Panc1 (cell line): ENCODE results near the gene TPBG. TPM values are rescaled to one million over a fixed set of nuclear protein-coding genes. Genes with fewer than 3 reads are reported as not detected.

Experiments used
- ATAC-seq: fragments of 200-7000 bp; cut with Tn5 transposase; 2 replicates; pipeline ENCODE4 v1.9.1; 2020; ENCODE audit warnings: mild to moderate bottlenecking, moderate library complexity
- BruUV-seq: library from RNA; stranded (reverse); fragments of 400-500 nt; replicated peaks from 2 replicates; lab custom pipeline; 2021; lab: Mats Ljungman, UMichigan
- CTCF ChIA-PET: fragments of 300-600 bp; sonication (Branson Sonifier 250); formaldehyde crosslinking; loops from one replicate; lab custom pipeline; 2022; ENCODE audit warnings: antibody characterized with exemption; lab: Charles Lee
- POLR2A ChIA-PET: fragments of 300-600 bp; sonication (Branson Sonifier 250); formaldehyde crosslinking; loops from one replicate; lab custom pipeline; 2022; ENCODE audit warnings: antibody characterized with exemption; lab: Charles Lee
- DNase-seq: peaks from one replicate; pipeline ENCODE4 v3.0.0-alpha.2; 2010; ENCODE audit warnings: low read depth, low spot score
- H3K27ac ChIP-seq: 2 replicates; pipeline ENCODE4 v1.5.1; 2011; ENCODE audit warnings: mild to moderate bottlenecking, low read length, inconsistent platforms
- H3K27me3 ChIP-seq: fragments of 200-500 bp; sonication (Bioruptor generic); 2 replicates; pipeline ENCODE4 v1.6.0; 2014; ENCODE audit warnings: low read length, inconsistent platforms; ENCODE audit not compliant: control insufficient read depth, insufficient read depth
- H3K36me3 ChIP-seq: fragments of 200-500 bp; sonication (Bioruptor generic); 2 replicates; pipeline ENCODE4 v1.5.1; 2014; ENCODE audit warnings: inconsistent platforms, mild to moderate bottlenecking, low read length, moderate library complexity; ENCODE audit not compliant: control insufficient read depth, insufficient read depth
- H3K4me1 ChIP-seq: 2 replicates; pipeline ENCODE4 v1.5.1; 2011; ENCODE audit warnings: inconsistent platforms, mild to moderate bottlenecking, low read length, moderate library complexity; ENCODE audit not compliant: control insufficient read depth, insufficient read depth
- H3K4me3 ChIP-seq, 2 experiments: 2 replicates each; pipeline ENCODE4 v1.5.1; 2011 to 2012; ENCODE audit warnings: low read depth in 2 of 2, low read length in 2 of 2, mild to moderate bottlenecking in 2 of 2, inconsistent platforms in 1 of 2, moderate library complexity in 1 of 2
- H3K9me3 ChIP-seq: fragments of 200-500 bp; sonication (Bioruptor generic); 2 replicates; pipeline ENCODE4 v1.5.1; 2014; ENCODE audit warnings: low read depth, mild to moderate bottlenecking, inconsistent platforms, low read length, moderate library complexity; ENCODE audit not compliant: control insufficient read depth, insufficient read depth
- CTCF ChIP-seq: fragments of 450-650 bp; IDR thresholded peaks from 2 replicates; pipeline ENCODE4 v1.5.1; 2017; ENCODE audit warnings: mild to moderate bottlenecking
- POLR2AphosphoS5 ChIP-seq: IDR thresholded peaks from 2 replicates; pipeline ENCODE4 v1.6.1; 2012; ENCODE audit warnings: mild to moderate bottlenecking, low read depth, low read length, moderate library complexity
- REST ChIP-seq, 2 experiments: IDR thresholded peaks; 2 replicates each; pipeline ENCODE4 v1.6.1; 2011 to 2012; ENCODE audit warnings: low read depth in 2 of 2, control low read depth in 1 of 2, low read length in 1 of 2, mild to moderate bottlenecking in 1 of 2, moderate library complexity in 1 of 2; ENCODE audit not compliant: insufficient read depth in 1 of 2
- SIN3A ChIP-seq: IDR thresholded peaks from 2 replicates; pipeline ENCODE4 v1.6.1; 2012; ENCODE audit warnings: low read depth, mild to moderate bottlenecking, low read length, moderate library complexity, borderline replicate concordance; ENCODE audit not compliant: insufficient read depth
- TCF7L2 ChIP-seq: IDR thresholded peaks from 2 replicates; pipeline ENCODE4 v1.6.1; 2011; ENCODE audit warnings: mild to moderate bottlenecking, low read depth, low read length, inconsistent platforms
- in situ Hi-C: cut with HindIII; loops from 2 replicates; pipeline ENCODE4 v1.10.0; 2016; ENCODE audit warnings: low sequenced_read_pairs, low pct_unique_long_range_greater_than_20kb
- intact Hi-C: fragments of 100-400 bp; cut with micrococcal nuclease; formaldehyde crosslinking; loops from one replicate; pipeline ENCODE4 v1.10.0; 2022; ENCODE audit not compliant: unreplicated experiment
- total RNA-seq: library from RNA; stranded (reverse); gene quantifications from one replicate; pipeline ENCODE4 v1.2.1, GENCODE V29; 2021; ENCODE audit not compliant: unreplicated experiment

The TPBG gene
- total RNA-seq, 1 experiment from 2014 or later, result 84.1 TPM

- ChIA-PET CTCF (interaction anchor here (0.8 kb wide), 1 partner anchor 96 kb away, joined by 9 read pairs; no protein-coding TSS in a partner anchor), POLR2A (no interaction called here)
- H3K27me3 ChIP-seq, result no peaks in the 10 kb centered on the region
- H3K4me1 ChIP-seq, result peaks cover 19% of the 10 kb centered on the region
- no peak overlapping the region; the same call in 1 of the 2 replicates for H3K27ac ChIP-seq
- in situ Hi-C loops (no loop called here), intact Hi-C loops (loop anchor here (10.0 kb wide), 2 partner anchors 227 to 687 kb away; no protein-coding TSS in a partner anchor)
- no peaks in the 10 kb centered on the region for H3K9me3 ChIP-seq
- peaks cover 25% of the 10 kb centered on the region for H3K36me3 ChIP-seq
- DNase-seq (no peak), ATAC-seq (no peak)
- BruUV-seq, result no TSS peak
- peak overlapping the region in 1 of 2 experiments; percentile 92; a peak in 1 of 4 replicates for H3K4me3 ChIP-seq
- no peak for TF ChIP-seq TCF7L2
- TF ChIP-seq CTCF, result no peak
- no peak for TF ChIP-seq SIN3A
Observed at GRCh38 chr6:82367704-82368103, 4.1 kb downstream of the TPBG start.

- ATAC-seq, result no peak
- CTCF ChIA-PET, result no interaction called here
- in situ Hi-C loops, result no loop called here
Observed at GRCh38 chr6:82370788-82371187, 7.2 kb downstream of the TPBG start.

GRCh38 chr6:82371799-82372546 lies 8.4 kb downstream of the TPBG start:
- CTCF ChIA-PET, result no interaction called here
- no peaks in the 10 kb centered on the region for H3K27me3 ChIP-seq
- intact Hi-C loops, result no loop called here
- H3K27ac ChIP-seq, result no peak overlapping the region
- peaks cover 4% of the 10 kb centered on the region; the same call in 1 of the 2 replicates for H3K4me1 ChIP-seq
- no peak overlapping the region for H3K4me3 ChIP-seq
- in situ Hi-C loops, result no loop called here
- POLR2A ChIA-PET, result no interaction called here
- no peak for ATAC-seq
- BruUV-seq, result no TSS peak
- no peak for TF ChIP-seq CTCF
- TF ChIP-seq REST (IDR thresholded peaks at IDR 0.05; ENCODE audit: insufficient read depth in 1 of 2, low read depth in 2 of 2, low read length in 1 of 2), result no peak
- TF ChIP-seq POLR2AphosphoS5, result no peak
- TF ChIP-seq SIN3A, result no peak
- no peak for TF ChIP-seq TCF7L2
- H3K9me3 ChIP-seq, result no peaks in the 10 kb centered on the region
- H3K36me3 ChIP-seq, result peaks cover 13% of the 10 kb centered on the region
- no peak for DNase-seq

More at GRCh38 chr6:82370788-82371187, 7.2 kb downstream of the TPBG start:
- BruUV-seq, result no TSS peak
- H3K4me1 ChIP-seq, result peaks cover 13% of the 10 kb centered on the region
- no peak overlapping the region for H3K27ac ChIP-seq
- H3K27me3 ChIP-seq, result no peaks in the 10 kb centered on the region
- TF ChIP-seq CTCF, result no peak
- POLR2A ChIA-PET, result no interaction called here
- intact Hi-C loops, result no loop called here
- H3K9me3 ChIP-seq, result no peaks in the 10 kb centered on the region
- DNase-seq, result no peak
- no peak overlapping the region for H3K4me3 ChIP-seq
- H3K36me3 ChIP-seq, result peaks cover 21% of the 10 kb centered on the region
